Body of pancreas (tissue), 4 donors: Measurements from ENCODE around the gene SNX13.

ENCODE experiments used
- CTCF ChIP-seq, 7 experiments: fragments of 450-650 bp in 4 of 7; fragments of 200-600 bp in 3 of 7; sonication (generic) in 3 of 7; IDR thresholded peaks; one replicate each; pipeline ENCODE4 v1.5.1; 2016 to 2019; ENCODE audit warnings: antibody characterized with exemption in 7 of 7
- POLR2A ChIP-seq, 3 donors: fragments of 450-650 bp; IDR thresholded peaks; one replicate each; pipeline ENCODE4 v1.6.1; 2016; ENCODE audit warnings: antibody characterized with exemption in 3 of 3, mild to moderate bottlenecking in 2 of 3

DNA sequence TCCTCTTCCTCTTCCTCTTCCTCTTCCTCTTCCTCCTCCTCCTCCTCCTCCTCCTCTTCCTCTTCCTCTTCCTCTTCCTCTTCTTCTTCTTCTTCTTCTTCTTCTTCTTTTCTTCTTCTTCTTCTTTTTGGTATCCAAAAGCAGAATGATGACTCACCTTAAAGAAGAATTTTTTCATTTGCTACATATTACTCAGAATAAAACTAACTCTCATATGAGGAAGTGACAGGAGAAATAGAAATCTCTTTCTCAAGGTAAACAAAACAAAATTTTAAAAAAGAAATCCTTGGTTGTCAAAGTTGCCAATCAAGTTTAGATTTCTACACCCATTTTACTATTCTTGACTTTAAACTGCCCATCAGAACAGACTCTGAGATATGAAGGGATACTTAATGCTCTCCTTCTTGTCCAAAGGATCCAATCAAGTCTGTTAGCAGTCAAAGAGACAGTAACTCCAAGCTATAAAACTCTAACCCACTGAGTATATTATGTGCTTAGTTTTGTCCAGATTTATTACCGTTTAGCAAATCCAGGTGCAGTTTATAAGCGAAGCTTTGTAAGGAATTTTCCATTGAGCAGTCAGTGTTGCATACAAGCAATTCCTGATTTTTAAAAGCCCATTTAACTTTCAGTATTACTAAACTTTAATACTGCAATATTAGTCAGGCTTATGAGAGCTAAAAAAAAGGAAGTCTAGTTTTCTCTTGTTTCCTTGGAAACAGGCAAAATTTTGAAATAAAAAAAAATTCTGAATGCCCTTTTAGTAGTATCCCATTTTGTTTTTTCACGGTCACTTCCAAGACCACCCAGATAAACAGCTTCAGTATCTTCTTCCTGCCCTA, 43.1 kb upstream of the SNX13 start:
- TF ChIP-seq CTCF (IDR thresholded peaks at IDR 0.05) (no peak), POLR2A (IDR thresholded peaks at IDR 0.05) (no peak)
